22Rv1 (cell line): Measurements from ENCODE around the gene MYADML2.

Experiments
- H3K27ac ChIP-seq: fragments of 450-650 bp; 2 replicates; pipeline ENCODE4 v1.5.1; 2017
- ZFX ChIP-seq: fragments of 450-650 bp; IDR thresholded peaks from 2 replicates; pipeline ENCODE4 v1.6.1; 2017; ENCODE audit warnings: antibody characterized with exemption, borderline replicate concordance
- TF ChIP-seq, protein P1 (sequence below): fragments of 450-650 bp; IDR thresholded peaks from 2 replicates; pipeline ENCODE4 v1.5.1; 2017; ENCODE audit warnings: mild to moderate bottlenecking

The MYADML2 gene

DNA sequence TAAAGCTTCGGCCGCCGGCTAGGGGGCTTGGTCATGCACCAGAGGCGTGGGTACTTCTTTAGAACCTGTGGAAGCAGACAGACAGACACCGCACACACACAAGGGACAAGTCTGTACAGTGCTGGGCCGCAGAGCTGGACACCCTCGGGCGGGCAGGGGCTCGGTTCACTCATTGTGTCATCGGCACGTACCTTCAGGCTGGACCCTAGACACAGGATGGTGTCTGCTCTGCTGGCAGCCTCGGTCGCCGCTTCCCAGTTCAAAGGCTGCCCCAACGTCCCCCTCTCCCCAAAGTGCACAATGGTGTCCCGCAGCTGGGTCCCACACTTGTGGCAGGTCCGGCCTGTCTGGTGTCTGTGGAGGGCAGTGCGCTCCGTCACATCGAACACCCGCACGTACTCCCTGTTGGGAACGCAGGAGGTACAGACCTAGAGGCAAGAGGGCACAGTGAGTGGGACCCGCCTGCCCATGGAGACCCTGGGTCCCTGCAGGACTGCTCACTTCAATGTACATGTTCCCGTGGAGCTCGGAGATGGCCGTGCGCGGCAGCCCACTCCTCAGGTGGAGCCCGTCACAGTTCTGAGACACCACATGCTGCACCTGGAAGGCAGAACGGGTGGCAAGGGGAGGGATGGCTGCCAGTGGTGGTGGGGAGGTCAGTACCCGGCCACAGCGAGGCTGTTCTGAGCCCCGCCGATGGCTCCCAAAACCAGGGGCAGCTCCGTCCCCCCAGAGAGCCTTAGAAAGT, 32.8 kb downstream of the MYADML2 start:
- no peak overlapping the region for H3K27ac ChIP-seq
- TF ChIP-seq, protein P1, sequence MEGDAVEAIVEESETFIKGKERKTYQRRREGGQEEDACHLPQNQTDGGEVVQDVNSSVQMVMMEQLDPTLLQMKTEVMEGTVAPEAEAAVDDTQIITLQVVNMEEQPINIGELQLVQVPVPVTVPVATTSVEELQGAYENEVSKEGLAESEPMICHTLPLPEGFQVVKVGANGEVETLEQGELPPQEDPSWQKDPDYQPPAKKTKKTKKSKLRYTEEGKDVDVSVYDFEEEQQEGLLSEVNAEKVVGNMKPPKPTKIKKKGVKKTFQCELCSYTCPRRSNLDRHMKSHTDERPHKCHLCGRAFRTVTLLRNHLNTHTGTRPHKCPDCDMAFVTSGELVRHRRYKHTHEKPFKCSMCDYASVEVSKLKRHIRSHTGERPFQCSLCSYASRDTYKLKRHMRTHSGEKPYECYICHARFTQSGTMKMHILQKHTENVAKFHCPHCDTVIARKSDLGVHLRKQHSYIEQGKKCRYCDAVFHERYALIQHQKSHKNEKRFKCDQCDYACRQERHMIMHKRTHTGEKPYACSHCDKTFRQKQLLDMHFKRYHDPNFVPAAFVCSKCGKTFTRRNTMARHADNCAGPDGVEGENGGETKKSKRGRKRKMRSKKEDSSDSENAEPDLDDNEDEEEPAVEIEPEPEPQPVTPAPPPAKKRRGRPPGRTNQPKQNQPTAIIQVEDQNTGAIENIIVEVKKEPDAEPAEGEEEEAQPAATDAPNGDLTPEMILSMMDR: no peak
- no peak for TF ChIP-seq ZFX

DNA sequence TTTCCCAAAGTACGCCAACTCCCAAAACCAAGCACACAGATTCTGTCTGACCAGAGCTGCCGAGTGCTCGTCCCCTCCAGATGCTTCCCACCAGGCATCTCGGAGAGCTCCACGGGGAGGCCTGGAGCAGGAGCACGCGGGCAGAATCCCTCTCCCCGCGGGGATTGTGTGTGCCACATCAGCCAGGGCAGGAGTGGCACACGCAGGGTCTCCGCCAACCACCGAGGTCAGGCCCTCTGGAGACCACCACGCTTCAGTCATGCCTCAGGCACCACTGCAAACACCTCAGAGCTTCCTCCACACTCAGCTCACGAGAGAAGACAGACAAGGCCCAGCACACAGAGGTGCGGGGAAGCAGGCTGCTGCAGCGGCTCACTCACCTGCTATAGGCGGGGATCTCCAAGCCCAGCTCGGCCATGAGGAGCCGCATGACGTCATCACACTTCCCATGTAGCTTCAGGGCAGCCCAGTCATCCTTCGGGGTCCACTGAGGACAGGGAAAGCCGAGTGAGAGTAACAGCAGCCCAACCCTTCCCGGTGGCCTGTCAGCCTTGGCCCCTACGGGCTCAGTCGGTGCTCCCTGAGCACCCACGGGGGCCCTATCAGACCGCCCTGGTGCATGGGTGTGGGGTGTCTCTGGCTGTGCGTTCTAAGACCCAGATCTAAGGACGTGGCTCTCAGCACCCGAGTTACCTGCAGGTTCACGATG, 33.5 kb downstream of the MYADML2 start:
- H3K27ac ChIP-seq: peak overlapping the region; percentile 68
- TF ChIP-seq, protein P1: no peak
- TF ChIP-seq ZFX: no peak

DNA sequence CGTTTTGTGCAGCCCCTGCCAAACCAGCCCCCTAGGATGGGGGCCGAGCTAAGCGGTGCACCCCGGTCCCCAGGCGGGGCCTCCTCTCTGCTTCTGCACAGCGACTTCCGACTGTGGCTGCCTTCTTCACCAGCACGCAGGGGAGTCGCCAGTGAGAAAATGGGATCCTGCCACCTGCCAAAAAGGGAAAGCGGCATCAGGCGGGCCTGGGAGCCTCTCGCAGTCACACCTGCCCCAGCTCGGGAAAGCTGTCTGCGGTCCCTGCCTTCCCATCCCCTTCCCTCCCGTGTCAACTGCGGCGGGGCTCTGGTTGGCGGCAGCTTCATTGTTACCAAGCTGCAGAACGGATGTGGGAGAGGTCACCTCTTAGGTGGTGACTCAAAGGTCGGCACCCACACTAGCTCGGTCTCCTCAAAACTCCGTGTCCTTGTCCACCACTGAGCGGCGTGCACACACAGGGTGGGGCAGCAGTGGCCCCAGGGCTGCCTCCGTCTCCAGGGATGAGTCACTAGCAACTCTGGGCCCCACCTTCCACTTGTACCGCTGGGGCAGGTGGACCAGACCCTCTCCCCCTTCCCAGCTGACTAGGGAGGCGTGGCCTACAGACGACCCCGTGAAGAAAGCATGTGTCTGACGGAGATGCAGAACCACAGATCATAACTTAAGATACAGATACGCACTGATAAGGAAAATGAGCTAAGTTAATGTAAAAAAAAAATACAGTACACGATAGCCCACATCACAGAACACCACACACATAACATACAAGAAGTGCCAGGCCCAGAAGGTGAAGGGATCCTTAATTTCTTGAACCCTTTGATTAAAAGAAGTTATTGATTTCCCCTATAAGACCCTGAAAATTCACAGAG, 34.4 kb downstream of the MYADML2 start:
- no peak for TF ChIP-seq ZFX
- TF ChIP-seq, protein P1: no peak
- H3K27ac ChIP-seq: peak overlapping the region; percentile 68

DNA sequence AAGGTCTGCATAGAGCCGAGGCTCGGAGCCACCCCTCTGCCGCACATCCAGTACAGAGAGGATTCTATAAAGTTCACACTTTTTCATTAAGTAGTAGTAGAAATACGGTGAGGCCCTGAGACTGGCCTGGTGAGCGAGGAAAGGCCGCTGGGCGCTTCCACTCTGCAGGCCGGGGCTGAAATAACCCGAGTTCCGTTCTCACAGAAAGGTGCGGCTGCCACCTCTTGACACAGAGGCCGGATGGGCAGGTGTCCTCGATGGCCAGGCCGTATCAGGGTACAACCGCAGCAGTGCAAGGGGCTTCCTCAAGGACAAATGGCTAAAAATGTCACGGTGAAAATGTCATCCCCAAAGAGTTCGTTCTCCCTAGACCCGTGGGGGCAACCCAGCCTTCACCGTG, 35.1 kb downstream of the MYADML2 start:
- H3K27ac ChIP-seq: peak overlapping the region; percentile 68
- TF ChIP-seq ZFX: no peak
- TF ChIP-seq, protein P1: peak; percentile 32

DNA sequence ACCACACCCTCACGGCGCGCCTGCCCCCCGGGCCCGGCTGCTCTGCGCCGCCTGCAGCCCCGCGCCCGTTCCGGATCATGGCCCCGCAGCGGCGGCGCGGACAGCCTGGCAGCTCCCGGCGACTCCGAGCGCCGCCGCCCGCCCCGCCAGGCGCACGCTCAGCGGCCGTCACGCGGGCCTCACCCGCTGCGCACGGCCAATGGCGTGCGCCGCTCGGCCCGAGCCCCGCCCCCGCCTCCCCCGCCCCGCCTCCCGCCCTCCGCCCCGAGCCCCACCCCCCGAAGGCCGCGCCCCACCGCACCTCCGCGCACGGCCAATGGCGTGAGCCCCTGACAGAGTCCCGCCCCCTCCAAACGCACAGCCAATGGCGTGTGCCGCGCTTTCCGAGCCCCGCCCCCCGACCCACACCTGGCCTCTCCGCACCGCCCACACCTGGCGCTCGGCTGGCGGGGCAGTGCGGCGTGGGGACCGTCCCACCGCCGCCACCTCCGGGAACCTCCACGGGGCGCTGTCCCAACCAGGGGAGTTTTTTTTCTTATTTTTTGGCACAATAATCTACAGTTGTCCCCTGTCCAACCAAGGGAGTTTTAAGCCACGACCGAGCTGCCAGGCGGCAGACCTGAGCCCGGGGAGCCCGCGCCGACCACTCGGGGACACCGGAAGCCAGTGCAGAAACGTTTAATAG, 35.6 kb downstream of the MYADML2 start, which contains the start of gene PCYT2:
TSS of gene PCYT2 (minus strand) at position 123 of the 685 bp plus-strand sequence. CDS start at position 79, 44 bp downstream.
- TF ChIP-seq, protein P1: peak; percentile 68
- TF ChIP-seq ZFX: no peak
- peak within 1 kb of the TSS; percentile 83 for H3K27ac ChIP-seq

DNA sequence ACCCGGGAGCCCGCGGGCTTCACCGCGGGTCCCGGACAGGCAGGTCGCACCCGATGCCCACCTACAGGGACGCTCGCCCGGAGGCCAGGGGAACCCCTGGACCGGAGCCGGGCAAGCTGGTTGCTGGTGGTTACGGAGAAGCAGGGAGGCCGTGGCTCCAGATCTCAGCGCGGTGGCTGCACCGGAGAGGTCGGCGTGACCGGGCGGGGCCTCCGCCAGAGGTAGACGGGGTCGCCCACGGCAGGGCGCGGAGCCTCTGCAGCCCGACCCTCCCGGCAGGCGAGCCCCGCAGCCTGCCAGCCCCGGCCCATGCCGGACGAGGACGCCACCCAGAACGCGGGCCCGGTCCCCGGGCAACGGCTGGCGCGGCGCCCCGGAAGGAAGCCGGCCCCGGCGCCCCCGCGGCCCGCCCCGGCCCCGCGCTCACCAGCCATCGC, 36.2 kb downstream of the MYADML2 start:
- TF ChIP-seq, protein P1: no peak
- TF ChIP-seq ZFX: no peak
- H3K27ac ChIP-seq: peak overlapping the region; percentile 83
